ENCODE data around the gene CCDC73.
"Not testable (repeated sequence)": the region's sequence is repeated elsewhere in the genome, so short reads cannot be mapped to it uniquely, and the experiment has no call there.

Gene CCDC73

DNA sequence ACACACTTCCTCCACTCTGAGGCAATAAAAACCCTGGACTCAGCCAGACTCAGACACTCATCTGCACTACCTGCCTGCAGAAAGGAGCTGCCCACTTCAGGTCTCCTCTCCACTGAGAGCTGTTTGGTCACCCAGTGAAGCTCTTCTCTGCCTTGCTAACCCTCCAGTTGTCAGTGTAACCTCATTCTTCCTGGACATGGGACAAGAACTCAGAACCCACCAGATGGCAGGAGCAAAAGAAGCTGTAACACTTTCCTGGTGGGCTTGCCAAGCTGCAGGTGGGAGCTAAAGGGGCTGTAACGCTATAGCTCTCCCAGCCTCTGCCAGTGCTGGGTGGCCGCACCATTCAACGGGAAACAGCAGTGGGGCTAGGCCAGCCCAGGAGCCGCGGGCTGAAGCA, 89.7 kb downstream of the CCDC73 start:
- DNase-seq, result no peak

DNA sequence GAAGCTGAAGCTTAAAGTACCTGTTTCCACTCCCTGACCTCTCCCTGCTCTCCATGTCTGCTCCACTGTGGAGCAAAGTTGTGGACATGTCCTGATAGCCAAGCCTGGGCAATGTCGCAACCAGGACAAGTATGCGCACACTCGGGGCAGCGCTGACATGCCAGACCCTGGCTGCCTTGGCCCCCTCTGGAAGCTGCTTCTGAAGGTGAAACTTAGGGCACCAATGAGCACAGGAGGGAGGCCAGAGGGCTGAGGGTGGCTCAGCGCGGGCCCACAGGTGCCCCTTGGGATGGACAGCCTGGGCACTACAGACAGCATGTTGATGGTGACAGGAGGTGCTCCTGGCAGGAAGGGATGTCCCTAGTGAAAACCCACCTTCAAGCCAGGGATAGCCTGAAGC, 90.2 kb downstream of the CCDC73 start:
- no peak for DNase-seq

DNA sequence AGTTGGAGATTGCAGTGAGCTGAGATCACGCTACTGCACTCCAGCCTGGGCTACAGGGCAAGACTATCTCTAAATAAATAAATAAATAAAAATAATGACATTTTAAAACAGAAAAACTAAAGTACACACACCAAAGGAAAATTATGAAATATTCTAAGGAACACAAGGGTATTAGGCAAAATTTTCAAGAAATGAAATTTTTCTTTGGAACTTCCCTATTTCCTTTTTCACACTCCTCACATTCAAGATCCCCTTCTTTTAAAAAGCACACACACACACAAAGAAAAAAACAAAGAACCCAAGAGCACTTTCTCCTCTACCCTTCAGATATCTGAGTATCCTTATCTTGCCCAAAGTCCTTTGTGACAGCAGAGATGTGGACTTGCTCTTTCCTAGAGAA, 92.8 kb downstream of the CCDC73 start:
- DNase-seq, result no peak

DNA sequence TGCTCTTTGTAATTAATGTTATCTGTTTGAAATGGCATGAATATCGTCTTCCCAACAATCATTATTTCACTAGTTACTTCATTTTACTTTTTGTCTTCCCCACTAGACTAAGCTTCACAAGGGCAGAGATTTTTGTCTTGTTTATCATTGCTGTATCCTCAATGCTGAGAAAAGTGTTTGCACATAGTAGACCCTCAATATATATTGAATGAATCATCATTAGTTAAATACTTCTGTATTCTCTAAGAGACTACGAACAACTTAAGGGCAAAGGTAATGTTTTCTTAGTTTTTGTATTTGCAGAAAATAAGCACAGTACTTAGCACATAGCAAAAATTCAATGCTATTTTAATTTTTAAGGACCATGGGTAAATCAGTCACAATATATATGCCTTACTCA, 95.9 kb downstream of the CCDC73 start:
- no peak for DNase-seq

DNA sequence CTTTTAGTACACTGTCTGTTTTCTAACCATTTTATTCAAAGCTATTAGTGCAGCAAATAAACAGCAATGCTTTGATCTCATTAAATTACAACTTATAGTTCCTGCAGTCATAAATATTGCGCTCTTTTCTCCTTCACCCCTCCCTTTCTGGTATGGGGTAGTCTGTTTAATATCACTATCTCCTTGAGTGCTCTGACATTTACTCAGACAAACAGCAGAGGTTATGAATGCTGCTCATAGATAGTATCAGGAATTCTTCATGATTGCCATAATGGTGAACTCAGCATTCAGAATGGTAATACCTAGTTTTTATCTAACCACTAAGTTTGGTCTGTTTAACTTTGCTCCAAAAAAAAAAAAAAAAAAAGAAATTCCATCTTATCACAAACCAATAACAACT, 123.4 kb downstream of the CCDC73 start:
- DNase-seq, result no peak

DNA sequence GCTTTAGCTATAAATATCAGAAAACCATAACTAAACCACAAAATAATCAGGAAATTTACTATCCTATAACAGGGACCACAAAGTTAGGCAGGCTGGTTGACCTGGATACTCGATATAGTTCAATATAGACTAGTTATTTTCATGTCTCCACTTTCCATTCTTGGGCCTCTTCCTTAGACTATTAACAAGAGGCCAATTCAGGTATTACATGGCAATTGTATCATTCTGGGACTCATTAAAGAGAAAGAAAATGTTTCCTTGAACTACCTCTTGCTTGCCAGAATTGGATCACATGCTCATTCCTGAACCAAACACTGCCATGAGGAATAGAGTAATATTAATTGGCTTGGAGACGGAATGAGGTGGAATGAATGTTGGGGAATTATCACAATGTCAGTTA, 134.8 kb downstream of the CCDC73 start:
- no peak for DNase-seq

DNA sequence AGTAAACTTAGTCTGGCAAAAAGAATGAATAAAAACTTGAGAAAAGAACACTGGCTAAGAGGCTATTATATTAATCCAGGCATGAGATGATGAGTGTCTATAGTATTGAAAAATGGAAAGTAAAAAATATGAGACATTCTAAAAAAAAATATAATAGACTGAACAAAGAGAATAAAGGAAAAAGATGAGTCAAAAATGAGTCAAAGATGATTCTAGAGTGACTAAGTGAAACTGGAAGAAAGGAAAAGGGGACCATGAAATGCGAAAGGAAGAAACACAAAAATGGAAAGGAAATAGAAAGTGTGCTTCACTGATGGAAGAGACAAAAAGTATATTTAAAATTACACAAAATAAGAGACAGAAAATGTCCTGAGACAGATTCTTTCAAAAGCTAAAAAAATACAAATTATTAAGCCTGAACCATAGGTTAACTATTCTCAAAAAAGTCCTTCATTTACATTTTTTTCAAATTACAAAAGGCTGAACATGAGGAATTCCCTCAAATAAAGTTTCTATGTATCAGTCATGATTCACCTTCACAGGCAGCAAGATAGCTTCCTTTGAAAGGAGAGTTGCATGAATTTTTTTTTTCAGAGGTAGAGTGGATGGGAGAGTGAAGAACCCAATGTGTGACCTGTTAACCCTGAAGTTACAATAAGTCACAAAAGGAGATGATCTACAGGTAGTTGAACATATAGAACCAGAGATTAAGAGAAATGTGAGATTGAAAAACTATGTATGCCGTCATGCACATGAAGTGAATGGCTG, 135.6 kb downstream of the CCDC73 start:
- no peak for DNase-seq

DNA sequence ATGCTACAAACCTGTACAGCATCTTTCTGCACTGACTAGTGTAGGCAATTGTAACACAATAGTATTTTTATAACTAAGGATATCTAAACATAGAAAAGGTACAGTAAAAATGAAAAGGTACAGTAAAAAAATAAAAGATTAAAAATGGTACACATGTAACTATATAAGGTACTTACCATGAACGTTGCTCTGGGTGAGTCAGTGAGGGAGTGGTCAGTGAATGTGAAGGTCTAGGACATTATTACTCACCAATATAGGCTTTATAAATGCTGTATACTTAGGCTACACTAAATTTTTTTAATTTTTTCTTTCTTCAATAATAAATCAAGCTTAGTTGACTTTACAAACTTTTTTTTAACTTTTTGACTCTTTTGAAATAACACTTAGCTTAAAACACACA, 150.9 kb downstream of the CCDC73 start:
- no peak for DNase-seq

DNA sequence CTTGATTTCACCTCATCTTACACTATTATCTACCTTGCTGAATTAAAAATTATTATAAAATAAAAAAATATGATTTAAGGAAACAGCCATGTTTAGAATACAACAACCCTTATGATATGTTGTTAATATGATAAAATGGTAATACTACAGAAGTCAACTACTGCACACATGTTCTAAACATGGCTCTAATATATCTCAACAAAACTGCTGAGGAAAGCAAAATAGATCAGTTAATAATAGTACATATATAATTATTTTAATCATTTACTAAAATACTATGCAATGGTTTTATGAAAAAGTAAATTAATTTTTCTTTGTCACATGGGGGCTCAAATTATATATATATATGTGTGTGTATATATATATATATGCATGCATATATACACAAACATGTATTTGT, 153.1 kb downstream of the CCDC73 start:
- DNase-seq, result no peak

DNA sequence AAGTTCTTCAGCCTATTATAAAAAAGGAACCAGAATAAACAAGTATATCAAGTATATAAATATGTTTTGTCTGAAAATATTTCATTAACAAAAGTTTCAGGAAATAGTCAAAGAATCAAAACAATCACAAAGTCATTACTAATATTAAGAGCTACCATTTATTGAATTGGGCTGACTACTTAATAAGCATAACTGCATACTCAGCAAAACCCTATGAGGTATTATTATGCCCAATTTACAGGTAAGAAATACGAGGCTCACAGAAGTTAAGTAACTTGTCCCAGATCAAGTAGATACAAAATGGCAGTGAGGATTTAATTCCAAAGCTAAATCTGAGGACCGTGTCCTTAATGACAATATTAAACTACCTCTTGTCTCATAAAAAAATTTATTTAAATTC, 158.6 kb downstream of the CCDC73 start:
- DNase-seq, result no peak

DNA sequence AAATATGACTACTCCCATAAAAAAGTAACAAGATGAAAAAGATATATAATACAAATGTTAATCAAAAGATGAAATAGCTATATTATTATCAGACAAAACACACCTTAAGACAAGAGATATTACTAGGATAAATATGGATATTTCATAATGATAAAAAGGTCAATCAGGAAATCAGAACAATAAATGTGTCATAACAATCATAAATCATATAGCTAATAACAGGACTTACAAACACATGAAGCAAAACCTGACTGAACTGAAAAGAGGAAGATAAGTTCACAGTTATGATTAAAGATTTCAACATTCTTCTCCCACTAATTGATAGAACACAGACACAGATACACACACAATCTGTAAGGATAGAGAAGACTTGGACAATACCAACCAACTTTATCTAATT, 163.6 kb downstream of the CCDC73 start:
- DNase-seq, result no peak

DNA sequence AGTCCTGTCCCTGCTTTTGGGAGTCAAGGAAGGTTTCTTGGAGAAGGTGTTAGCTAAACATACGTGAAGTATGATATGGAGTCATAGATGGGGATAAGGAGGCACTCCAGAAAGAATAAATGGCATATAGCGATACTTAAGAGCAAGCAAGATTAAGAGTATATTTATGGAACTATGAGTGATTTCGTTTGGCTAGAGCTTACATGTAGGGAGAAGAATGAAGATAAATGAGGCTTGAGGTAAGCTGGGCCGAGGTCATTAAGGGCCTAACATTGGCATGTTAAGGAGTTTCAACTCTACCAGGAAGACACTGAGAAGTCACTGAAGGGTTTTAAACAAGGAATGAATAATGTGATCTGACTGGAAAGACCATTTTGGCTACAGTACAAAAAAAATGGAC, 177.6 kb downstream of the CCDC73 start:
- no peak for DNase-seq

DNA sequence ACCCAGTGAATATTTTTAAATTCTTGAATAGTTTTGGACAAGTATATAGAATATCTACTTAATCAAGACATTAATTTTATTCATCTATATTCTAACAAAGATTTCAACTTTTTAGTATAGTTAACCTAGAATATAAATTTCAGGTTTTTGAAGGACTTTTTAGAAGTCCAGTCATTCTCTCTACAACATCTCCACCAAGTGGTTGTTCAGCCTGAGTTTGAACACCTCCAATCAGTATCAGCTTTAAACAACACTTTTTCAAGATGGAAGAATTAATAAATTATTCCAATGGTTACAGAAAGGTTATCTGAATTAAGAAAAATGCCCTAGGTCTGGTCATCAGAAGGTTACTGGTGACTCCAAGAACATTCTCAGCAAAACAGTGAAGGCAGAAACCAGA, 179.0 kb downstream of the CCDC73 start:
- DNase-seq, result no peak

DNA sequence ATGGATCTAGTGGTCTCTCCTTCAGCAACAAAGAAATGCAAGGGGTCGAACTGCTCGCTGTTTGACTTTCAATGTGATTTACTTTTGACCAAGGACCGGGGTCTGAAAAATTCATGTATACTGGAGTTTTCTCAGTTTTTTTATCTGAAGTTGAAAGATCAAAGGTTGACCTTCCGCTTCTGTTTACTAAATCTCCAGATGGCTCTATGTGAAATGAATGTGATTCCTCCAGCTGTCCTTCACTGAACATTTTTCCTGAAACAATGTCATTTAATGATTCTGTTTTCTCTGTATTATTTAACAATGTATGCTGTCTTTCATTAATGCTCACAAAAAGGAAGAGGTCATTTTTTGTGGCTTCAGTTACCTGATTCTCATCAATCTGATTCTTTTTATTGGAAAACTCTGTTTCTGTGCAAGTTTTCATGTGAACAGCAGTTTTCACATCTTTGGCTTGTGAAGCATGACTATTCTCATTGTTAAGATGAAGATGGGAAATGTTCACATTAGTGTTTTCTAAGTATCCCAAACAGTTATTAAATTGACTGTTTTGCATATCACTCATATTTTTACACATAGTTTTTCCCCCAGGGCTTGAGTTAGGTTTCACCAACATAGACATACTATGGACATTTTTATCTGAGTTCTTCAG, 180.8 kb downstream of the CCDC73 start:
- DNase-seq, result no peak

DNA sequence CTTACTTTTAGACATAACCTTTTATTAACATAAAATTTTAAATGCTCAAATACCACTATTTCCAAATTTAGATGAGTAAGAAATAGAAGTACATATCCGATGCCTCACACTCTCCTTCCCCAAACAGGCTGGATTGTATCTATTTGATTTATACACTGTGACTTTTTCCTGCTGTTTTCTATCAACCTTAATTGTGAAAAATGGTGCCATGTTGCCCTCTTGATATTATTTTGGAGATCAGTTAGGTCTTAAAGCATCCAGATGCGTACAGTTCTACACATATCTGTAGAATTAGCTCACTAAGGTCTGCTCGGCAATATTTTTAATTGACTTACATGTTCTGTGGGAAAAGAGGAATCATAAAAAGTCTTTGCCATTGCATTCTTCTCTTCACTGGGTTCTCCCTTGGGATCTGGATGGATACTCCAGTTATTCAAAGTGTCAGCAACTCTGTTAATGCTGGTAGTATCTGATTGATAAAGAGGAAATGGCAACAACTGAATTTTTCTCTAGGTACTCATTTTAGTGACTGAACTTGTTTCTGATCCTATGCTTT, 183.6 kb downstream of the CCDC73 start:
- no peak for DNase-seq

DNA sequence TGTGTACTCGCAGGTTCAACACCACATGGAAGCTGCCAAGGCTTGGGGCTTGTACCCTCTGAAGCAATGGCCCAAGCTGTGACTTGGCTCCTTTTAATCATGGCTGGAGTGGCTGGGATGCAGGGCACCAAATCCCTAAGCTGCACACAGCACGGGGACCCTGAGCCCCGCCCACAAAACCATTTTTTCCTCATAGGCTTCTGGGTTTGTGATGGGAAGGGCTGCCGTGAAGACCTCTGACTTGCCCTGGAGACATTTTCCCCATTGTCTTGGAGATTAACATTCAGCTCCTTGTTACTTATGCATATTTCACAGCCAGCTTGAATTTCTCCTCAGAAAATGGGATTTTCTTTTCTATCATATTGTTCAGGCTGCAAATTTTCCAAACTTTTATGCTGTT, 185.6 kb downstream of the CCDC73 start:
- not testable (repeated sequence) for DNase-seq

DNA sequence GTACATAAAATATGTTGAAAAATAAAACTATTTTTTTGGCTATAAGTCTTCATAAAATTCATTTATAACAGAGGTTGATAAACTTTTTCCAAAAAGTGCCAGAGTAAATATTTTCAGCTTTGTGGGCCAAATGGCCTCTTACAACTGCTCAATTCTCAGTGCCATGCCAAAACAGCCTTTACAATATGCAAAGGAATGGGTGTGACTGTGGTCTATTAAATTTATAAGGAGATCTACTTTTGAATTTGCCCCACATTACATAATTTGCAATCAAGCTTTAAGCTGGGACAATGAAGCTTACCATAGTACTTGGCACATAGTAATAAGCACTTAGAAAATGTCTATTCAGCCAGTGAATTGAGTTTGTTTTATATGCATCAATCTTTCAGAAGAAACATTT, 188.2 kb downstream of the CCDC73 start:
- DNase-seq, result no peak

DNA sequence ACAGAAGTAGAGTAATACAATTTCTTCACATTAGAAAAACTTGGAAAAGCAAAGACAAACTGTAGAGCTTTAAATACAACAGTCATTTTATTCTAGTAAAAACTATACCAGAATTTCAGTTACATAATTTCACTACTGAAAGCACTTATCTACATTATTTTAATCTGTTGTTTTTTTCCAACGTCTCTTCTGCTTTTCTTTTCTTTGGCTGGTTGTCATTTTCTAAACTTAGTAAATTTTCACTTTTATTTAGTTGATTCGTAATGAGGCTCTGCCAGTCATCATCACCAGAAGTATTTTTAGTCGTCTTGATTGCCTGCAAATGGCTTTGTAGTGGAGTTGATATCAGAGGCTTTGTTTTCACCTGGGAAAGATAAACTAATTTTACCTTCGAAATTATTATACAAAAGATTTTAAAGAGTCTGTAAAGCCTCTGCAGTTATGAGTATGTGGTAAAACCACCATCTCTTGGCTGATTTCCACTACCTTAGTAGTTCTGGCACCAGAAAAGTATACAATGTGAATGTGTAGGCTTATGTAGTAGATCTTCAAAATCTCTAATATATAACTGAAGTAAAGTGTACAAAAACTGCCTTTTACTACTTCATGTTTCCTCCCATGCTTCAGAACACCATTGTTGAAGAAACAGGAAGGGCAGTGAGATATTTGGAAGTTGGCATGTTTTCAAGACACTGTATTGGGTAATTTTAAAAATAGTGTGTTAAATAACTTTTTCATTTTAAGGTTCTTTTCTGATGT, 191.6 kb downstream of the CCDC73 start:
- DNase-seq, result no peak

DNA sequence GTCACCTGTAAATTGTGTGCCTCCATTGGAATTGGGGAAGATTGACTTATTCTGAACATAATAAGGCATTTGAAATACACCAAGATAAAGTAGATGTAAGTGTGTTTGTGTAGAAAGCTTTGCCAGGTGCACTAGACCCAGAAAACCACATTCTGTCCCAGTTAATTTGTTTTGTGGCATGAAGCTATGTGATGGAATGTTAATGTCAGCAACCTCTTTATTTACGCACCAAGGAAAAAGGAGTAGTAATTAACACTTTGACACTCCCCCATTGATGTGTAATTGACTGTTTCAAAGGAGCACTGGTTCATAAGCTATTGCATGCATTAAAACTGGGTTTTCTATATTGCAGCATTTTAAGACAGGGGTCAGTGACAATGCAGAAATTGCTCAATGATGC, 196.5 kb downstream of the CCDC73 start:
- no peak for DNase-seq

DNA sequence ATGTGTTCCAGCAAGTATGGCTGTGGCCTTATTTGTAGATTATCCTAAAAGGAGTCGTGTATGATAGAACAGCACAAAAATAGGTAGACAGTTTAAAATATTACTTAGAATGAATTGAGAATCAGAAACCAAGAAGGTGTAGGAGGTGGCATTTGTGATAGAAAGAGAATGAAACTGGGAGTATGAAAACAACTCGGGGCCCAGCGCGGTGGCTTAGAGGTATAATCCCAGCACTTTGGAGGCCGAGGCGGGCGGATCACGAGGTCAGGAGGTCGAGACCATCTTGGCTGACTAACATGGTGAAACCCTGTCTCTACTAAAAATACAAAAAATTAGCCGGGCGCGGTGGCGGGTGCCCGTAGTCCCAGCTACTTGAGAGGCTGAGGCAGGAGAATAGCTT, 198.3 kb downstream of the CCDC73 start:
- DNase-seq, result not testable (repeated sequence)

DNA sequence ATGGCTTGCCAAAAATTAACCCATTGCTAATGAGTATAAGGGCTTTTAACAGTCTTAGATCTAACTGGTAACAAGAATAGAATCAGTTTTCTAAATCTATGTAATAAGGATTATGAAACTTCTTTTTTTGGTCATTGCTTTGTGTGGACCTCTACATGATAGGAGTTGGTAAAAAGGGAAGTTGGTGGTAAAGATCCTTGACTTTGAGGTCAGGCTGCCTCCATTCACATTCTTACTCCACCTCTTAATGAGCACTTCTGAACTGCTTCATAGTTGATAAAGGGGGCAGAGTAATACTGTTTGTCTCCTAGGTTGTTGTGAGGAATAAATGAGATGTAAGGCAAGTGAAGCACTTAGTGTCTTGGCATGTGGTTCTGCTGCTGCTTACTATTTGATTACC, 200.2 kb downstream of the CCDC73 start:
- DNase-seq, result no peak

DNA sequence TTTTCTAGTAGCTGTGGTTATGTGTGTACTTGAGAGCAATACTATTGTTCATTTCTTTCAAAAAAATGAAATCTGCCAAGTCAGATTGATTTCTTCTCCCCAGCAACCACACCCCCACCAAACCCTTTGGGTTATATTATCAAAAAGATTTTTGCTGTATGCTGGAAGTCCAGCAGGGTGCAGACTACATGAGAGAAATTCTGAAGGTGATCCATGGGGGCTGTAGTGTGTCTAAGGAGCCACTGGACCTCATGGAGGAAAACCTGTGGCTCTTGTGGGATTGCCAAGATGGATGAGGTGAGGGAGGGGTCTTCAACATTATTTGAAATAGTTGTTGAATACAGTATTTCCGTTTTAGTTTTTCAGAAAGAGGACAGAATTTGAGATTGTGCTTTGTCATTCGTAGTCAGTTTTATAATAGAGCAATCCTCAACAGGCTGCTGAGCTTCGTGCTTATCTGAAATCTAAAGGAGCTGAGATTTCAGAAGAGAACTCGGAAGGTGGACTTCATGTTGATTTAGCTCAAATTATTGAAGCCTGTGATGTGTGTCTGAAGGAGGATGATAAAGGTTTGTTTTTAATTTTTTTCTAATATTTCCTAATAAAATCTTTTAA, 207.8 kb downstream of the CCDC73 start:
- DNase-seq, result no peak

DNA sequence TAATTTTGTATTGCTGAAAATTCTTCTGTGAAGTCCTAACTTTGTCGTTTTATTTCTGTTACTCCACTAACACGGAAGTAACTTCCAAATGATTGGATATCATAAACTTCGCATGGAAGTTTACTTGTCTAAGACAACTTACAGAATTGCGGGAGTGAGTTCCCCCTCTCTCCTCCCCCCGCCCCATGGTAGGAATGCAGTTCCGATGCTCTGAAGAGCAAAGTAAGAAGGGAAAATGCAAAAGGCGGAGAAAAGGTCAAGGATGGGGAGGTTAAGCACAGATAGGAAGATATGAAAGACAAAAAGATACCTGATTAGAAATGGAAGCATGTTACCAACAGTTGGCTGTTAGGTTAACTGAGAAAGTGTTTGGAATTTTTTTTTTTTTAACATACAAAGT, 209.5 kb downstream of the CCDC73 start:
- no peak for DNase-seq
